ENCODE data around the gene ARHGEF1. TPM values are rescaled to one million over a fixed set of nuclear protein-coding genes. Genes with fewer than 3 reads are reported as not detected.

ARHGEF1 gene
- total and polyA plus RNA-seq, 3 experiments from 2014 or later = 295 to 350 (median 312) TPM

- peaks cover 9% of the 10 kb centered on the region for H3K4me1 ChIP-seq (ENCODE audit: insufficient read depth, low read length)
- Mint-ChIP-seq H3K27ac (peak overlapping the region in 3 of 8 donors; percentile 39 to 77 (median 40)), H3K9me3 (no peaks in the 10 kb centered on the region), H3K36me3 (no peaks in the 10 kb centered on the region), H3K27me3 (peaks cover 11 to 16% of the 10 kb centered on the region in 2 donors), H3K4me3 (peak overlapping the region in 1 of 7 donors; percentile 24), H3K4me1 (peaks cover 9 to 15% (median 11%) of the 10 kb centered on the region in 3 donors)
- H3K27ac ChIP-seq (ENCODE audit: low read depth, low read length) = no peak overlapping the region
- no peak overlapping the region for H3K4me3 ChIP-seq (ENCODE audit: low read length)
- no peaks in the 10 kb centered on the region for H3K27me3 ChIP-seq (ENCODE audit: insufficient read depth, low read length, poor library complexity, severe bottlenecking)
- H3K36me3 ChIP-seq (ENCODE audit: insufficient read depth, low read length) = no peaks in the 10 kb centered on the region
- no peak for DNase-seq
- ChIA-PET CTCF (no interaction called here), POLR2A (no interaction called here)
- H3K9me3 ChIP-seq (ENCODE audit: low read length) = no peaks in the 10 kb centered on the region
These were observed 40.2 kb downstream of the ARHGEF1 start for GRCh38 chr19:41923045-41923788.

GRCh38 chr19:41924151-41925145 lies 41.5 kb downstream of the ARHGEF1 start:
- H3K4me3 ChIP-seq (ENCODE audit: low read length) = no peak overlapping the region
- Mint-ChIP-seq H3K36me3 (peaks cover 0 to 5% (median 0%) of the 10 kb centered on the region in 3 donors), H3K4me3 (no peak overlapping the region), H3K27ac (peak overlapping the region in 1 of 8 donors; percentile 64), H3K27me3 (peaks cover 11 to 16% of the 10 kb centered on the region in 2 donors), H3K4me1 (peaks cover 17 to 24% (median 18%) of the 10 kb centered on the region in 3 donors), H3K9me3 (no peaks in the 10 kb centered on the region)
- POLR2A ChIA-PET = no interaction called here
- CTCF ChIA-PET = interaction anchor here (0.9 to 1.4 kb wide), 2 partner anchors 38 to 40 kb away, joined by 5 read pairs; no protein-coding TSS in a partner anchor
- no peaks in the 10 kb centered on the region for H3K9me3 ChIP-seq (ENCODE audit: low read length)
- DNase-seq = no peak
- peaks cover 18% of the 10 kb centered on the region for H3K4me1 ChIP-seq (ENCODE audit: insufficient read depth, low read length)
- no peak overlapping the region for H3K27ac ChIP-seq (ENCODE audit: low read depth, low read length)
- no peaks in the 10 kb centered on the region for H3K27me3 ChIP-seq (ENCODE audit: insufficient read depth, low read length, poor library complexity, severe bottlenecking)
- no peaks in the 10 kb centered on the region for H3K36me3 ChIP-seq (ENCODE audit: insufficient read depth, low read length)

GRCh38 chr19:41925208-41926003 lies 42.4 kb downstream of the ARHGEF1 start:
- Mint-ChIP-seq H3K4me3 (no peak overlapping the region), H3K4me1 (peaks cover 26 to 33% (median 26%) of the 10 kb centered on the region in 3 donors), H3K27me3 (peaks cover 11 to 16% of the 10 kb centered on the region in 2 donors), H3K27ac (no peak overlapping the region), H3K36me3 (peaks cover 0 to 5% (median 0%) of the 10 kb centered on the region in 3 donors), H3K9me3 (no peaks in the 10 kb centered on the region)
- H3K27me3 ChIP-seq (ENCODE audit: insufficient read depth, low read length, poor library complexity, severe bottlenecking) = no peaks in the 10 kb centered on the region
- no peaks in the 10 kb centered on the region for H3K36me3 ChIP-seq (ENCODE audit: insufficient read depth, low read length)
- H3K27ac ChIP-seq (ENCODE audit: low read depth, low read length) = no peak overlapping the region
- peaks cover 27% of the 10 kb centered on the region for H3K4me1 ChIP-seq (ENCODE audit: insufficient read depth, low read length)
- ChIA-PET POLR2A (no interaction called here), CTCF (interaction anchor here (0.9 to 1.4 kb wide), 2 partner anchors 39 to 41 kb away, joined by 5 read pairs; no protein-coding TSS in a partner anchor)
- H3K4me3 ChIP-seq (ENCODE audit: low read length) = no peak overlapping the region
- H3K9me3 ChIP-seq (ENCODE audit: low read length) = no peaks in the 10 kb centered on the region
- no peak for DNase-seq

GRCh38 chr19:41926028-41926762 lies 43.2 kb downstream of the ARHGEF1 start:
- H3K9me3 Mint-ChIP-seq = no peaks in the 10 kb centered on the region
- Histone ChIP-seq H3K27me3 (ENCODE audit: insufficient read depth, low read length, poor library complexity, severe bottlenecking) (no peaks in the 10 kb centered on the region), H3K4me3 (ENCODE audit: low read length) (no peak overlapping the region), H3K27ac (ENCODE audit: low read depth, low read length) (no peak overlapping the region), H3K9me3 (ENCODE audit: low read length) (no peaks in the 10 kb centered on the region), H3K36me3 (ENCODE audit: insufficient read depth, low read length) (no peaks in the 10 kb centered on the region), H3K4me1 (ENCODE audit: insufficient read depth, low read length) (peaks cover 31% of the 10 kb centered on the region)
- peak in 1 of 5 donors; percentile 47 for DNase-seq
- CTCF ChIA-PET = interaction anchor here (1.4 kb wide), 1 partner anchor 40 kb away, joined by 5 read pairs; no protein-coding TSS in a partner anchor
- peaks cover 11 to 15% of the 10 kb centered on the region in 2 donors for H3K27me3 Mint-ChIP-seq
- POLR2A ChIA-PET = no interaction called here
- peaks cover 30 to 40% (median 31%) of the 10 kb centered on the region in 3 donors for H3K4me1 Mint-ChIP-seq
- H3K4me3 Mint-ChIP-seq = no peak overlapping the region
- no peak overlapping the region for H3K27ac Mint-ChIP-seq
- peaks cover 0 to 5% (median 0%) of the 10 kb centered on the region in 3 donors for H3K36me3 Mint-ChIP-seq

GRCh38 chr19:41926763-41927496 lies 43.9 kb downstream of the ARHGEF1 start:
- Histone ChIP-seq H3K4me1 (ENCODE audit: insufficient read depth, low read length) (peaks cover 29% of the 10 kb centered on the region), H3K36me3 (ENCODE audit: insufficient read depth, low read length) (no peaks in the 10 kb centered on the region), H3K9me3 (ENCODE audit: low read length) (no peaks in the 10 kb centered on the region), H3K27me3 (ENCODE audit: insufficient read depth, low read length, poor library complexity, severe bottlenecking) (no peaks in the 10 kb centered on the region), H3K27ac (ENCODE audit: low read depth, low read length) (no peak overlapping the region), H3K4me3 (ENCODE audit: low read length) (no peak overlapping the region)
- H3K27ac Mint-ChIP-seq = no peak overlapping the region
- H3K27me3 Mint-ChIP-seq = peaks cover 10 to 11% of the 10 kb centered on the region in 2 donors
- DNase-seq = peak in 1 of 5 donors; percentile 36
- CTCF ChIA-PET = interaction anchor here (5.1 kb wide), 1 partner anchor 53 kb away, joined by 30 read pairs; no protein-coding TSS in a partner anchor
- POLR2A ChIA-PET = interaction anchor here (1.4 kb wide), 1 partner anchor 39 kb away, joined by 3 read pairs; no protein-coding TSS in a partner anchor
- no peak overlapping the region for H3K4me3 Mint-ChIP-seq
- H3K9me3 Mint-ChIP-seq = no peaks in the 10 kb centered on the region
- H3K36me3 Mint-ChIP-seq = peaks cover 0 to 5% (median 0%) of the 10 kb centered on the region in 3 donors
- H3K4me1 Mint-ChIP-seq = peaks cover 30 to 37% (median 30%) of the 10 kb centered on the region in 3 donors

GRCh38 chr19:41927497-41928192 lies 44.7 kb downstream of the ARHGEF1 start:
- H3K9me3 ChIP-seq (ENCODE audit: low read length) = no peaks in the 10 kb centered on the region
- POLR2A ChIA-PET = interaction anchor here (0.7 to 1.4 kb wide), 5 partner anchors 30 to 68 kb away, joined by 3 to 6 read pairs (median 4); partner anchors contain the start of gene RPS19
- CTCF ChIA-PET = interaction anchor here (1.0 to 5.1 kb wide), 3 partner anchors 18 to 54 kb away, joined by 3 to 30 read pairs (median 4); no protein-coding TSS in a partner anchor
- peak in 2 of 5 donors; percentile 25 to 65 for DNase-seq
- no peaks in the 10 kb centered on the region for H3K36me3 ChIP-seq (ENCODE audit: insufficient read depth, low read length)
- peaks cover 27 to 33% (median 27%) of the 10 kb centered on the region in 3 donors for H3K4me1 Mint-ChIP-seq
- no peaks in the 10 kb centered on the region for H3K9me3 Mint-ChIP-seq
- peaks cover 29% of the 10 kb centered on the region for H3K4me1 ChIP-seq (ENCODE audit: insufficient read depth, low read length)
- H3K27ac ChIP-seq (ENCODE audit: low read depth, low read length) = no peak overlapping the region
- no peaks in the 10 kb centered on the region for H3K27me3 ChIP-seq (ENCODE audit: insufficient read depth, low read length, poor library complexity, severe bottlenecking)
- H3K27ac Mint-ChIP-seq = peak overlapping the region in 2 of 8 donors; percentile 77 to 90
- H3K4me3 ChIP-seq (ENCODE audit: low read length) = peak overlapping the region; percentile 75
- peak overlapping the region in 6 of 7 donors; percentile 41 to 93 (median 86) for H3K4me3 Mint-ChIP-seq
- peaks cover 5 to 6% of the 10 kb centered on the region in 2 donors for H3K27me3 Mint-ChIP-seq
- peaks cover 0 to 5% (median 0%) of the 10 kb centered on the region in 3 donors for H3K36me3 Mint-ChIP-seq

Measured in CD8-positive, alpha-beta memory T cell (primary cell).